Ovary (tissue), 3 donors: ENCODE data around the gene DEAF1.

Source experiments
- CTCF ChIP-seq, 3 donors: fragments of 450-650 bp in 2 of 3; fragments of 200-600 bp in 1 of 3; IDR thresholded peaks; one replicate each; pipeline versions ENCODE4 v1.5.1 to v1.8.0; 2016 to 2022; ENCODE audit warnings: antibody characterized with exemption in 3 of 3, mild to moderate bottlenecking in 1 of 3
- EP300 ChIP-seq: sonication (generic); formaldehyde crosslinking; IDR thresholded peaks from one replicate; pipeline ENCODE4 v1.6.1; 2017; ENCODE audit warnings: antibody characterized with exemption
- POLR2A ChIP-seq: fragments of 450-650 bp; IDR thresholded peaks from one replicate; pipeline ENCODE4 v1.6.1; 2017; ENCODE audit warnings: antibody characterized with exemption, mild to moderate bottlenecking, moderate library complexity
- donor health status: DM: no; HTN: no; CAD: no.

GRCh38 chr11:615504-616319, 79.3 kb downstream of the DEAF1 start, which contains the start of gene IRF7:
- no peak for TF ChIP-seq CTCF (IDR thresholded peaks at IDR 0.05)
- peak; percentile 62 for TF ChIP-seq POLR2A
- TF ChIP-seq EP300 = no peak
